DND-41 (cell line): Measurements from ENCODE around the gene HMMR.
"Not testable (repeated sequence)": the region's sequence is repeated elsewhere in the genome, so short reads cannot be mapped to it uniquely, and the experiment has no call there.

ENCODE experiments used
- ATAC-seq: fragments of 200-7000 bp; cut with Tn5 transposase; 3 replicates; pipeline ENCODE4 v1.9.1; 2021; ENCODE audit warnings: low read depth; ENCODE audit not compliant: insufficient read depth
- DNase-seq: peaks from one replicate; pipeline ENCODE4 v3.0.0-alpha.2; 2020
- H2AFZ ChIP-seq: 2 replicates; pipeline ENCODE4 v1.6.0; 2012; ENCODE audit warnings: low read depth, low read length
- H3K27ac ChIP-seq: 2 replicates; pipeline ENCODE4 v1.5.1; 2012; ENCODE audit warnings: low read length, inconsistent platforms
- H3K27me3 ChIP-seq: fragments of 200-600 bp; sonication (generic); 2 replicates; pipeline ENCODE4 v1.6.0; 2012; ENCODE audit warnings: low read length, mild to moderate bottlenecking, inconsistent platforms; ENCODE audit not compliant: insufficient read depth, poor library complexity
- H3K36me3 ChIP-seq: 2 replicates; pipeline ENCODE4 v1.5.1; 2012; ENCODE audit warnings: low read length, inconsistent platforms; ENCODE audit not compliant: insufficient read depth
- H3K4me1 ChIP-seq: 2 replicates; pipeline ENCODE4 v1.5.1; 2012; ENCODE audit warnings: mild to moderate bottlenecking, low read length; ENCODE audit not compliant: insufficient read depth
- H3K4me2 ChIP-seq: 2 replicates; pipeline ENCODE4 v1.6.0; 2012; ENCODE audit warnings: mild to moderate bottlenecking, moderate library complexity, low read length, inconsistent platforms; ENCODE audit not compliant: insufficient read depth
- H3K4me3 ChIP-seq, 2 experiments: fragments of 200-600 bp in 1 of 2; shearing (Covaris generic) in 1 of 2; 2 replicates each; pipeline ENCODE4 v1.5.1; 2012 to 2016; ENCODE audit warnings: inconsistent platforms in 2 of 2, low read length in 2 of 2, mild to moderate bottlenecking in 2 of 2, low read depth in 1 of 2, moderate library complexity in 1 of 2
- H3K79me2 ChIP-seq: 2 replicates; pipeline ENCODE4 v1.6.0; 2012; ENCODE audit warnings: low read length, inconsistent platforms; ENCODE audit not compliant: insufficient read depth
- H3K9ac ChIP-seq: 2 replicates; pipeline ENCODE4 v1.6.0; 2012; ENCODE audit warnings: low read depth, mild to moderate bottlenecking, inconsistent platforms, low read length, moderate library complexity
- H3K9me3 ChIP-seq: 2 replicates; pipeline ENCODE4 v1.5.1; 2012; ENCODE audit warnings: low read length, moderate library complexity, mild to moderate bottlenecking, inconsistent platforms; ENCODE audit not compliant: insufficient read depth, severe bottlenecking
- H4K20me1 ChIP-seq: 2 replicates; pipeline ENCODE4 v1.6.0; 2012; ENCODE audit warnings: low read length; ENCODE audit not compliant: insufficient read depth
- CTCF ChIP-seq: IDR thresholded peaks from 2 replicates; pipeline ENCODE4 v1.5.1; 2012; ENCODE audit warnings: borderline replicate concordance, low read length, moderate library complexity, mild to moderate bottlenecking; ENCODE audit not compliant: poor library complexity, severe bottlenecking; ENCODE audit errors: extremely low read depth
- EZH2 ChIP-seq: IDR thresholded peaks from 3 replicates; pipeline ENCODE4 v1.6.1; 2012; ENCODE audit warnings: borderline replicate concordance, low read depth, mild to moderate bottlenecking, moderate library complexity, low read length, inconsistent platforms; ENCODE audit not compliant: severe bottlenecking

The HMMR gene

GRCh38 chr5:163535290-163535689 is 74.9 kb downstream of the HMMR start:
- Histone ChIP-seq H2AFZ (no peak overlapping the region), H4K20me1 (no peaks in the 10 kb centered on the region), H3K4me2 (no peak overlapping the region), H3K9ac (no peak overlapping the region), H3K36me3 (no peaks in the 10 kb centered on the region), H3K27ac (no peak overlapping the region), H3K79me2 (no peaks in the 10 kb centered on the region), H3K9me3 (no peaks in the 10 kb centered on the region), H3K4me3 (no peak overlapping the region), H3K4me1 (no peaks in the 10 kb centered on the region), H3K27me3 (no peaks in the 10 kb centered on the region)
- TF ChIP-seq CTCF (no peak), EZH2 (no peak)
- ATAC-seq: no peak
- DNase-seq: no peak

GRCh38 chr5:163536442-163536841 is 76.0 kb downstream of the HMMR start:
- ATAC-seq, H4K20me1 ChIP-seq, H3K4me2 ChIP-seq, H3K36me3 ChIP-seq, H3K27ac ChIP-seq, H2AFZ ChIP-seq, H3K79me2 ChIP-seq, H3K4me1 ChIP-seq, H3K4me3 ChIP-seq, H3K27me3 ChIP-seq, H3K9me3 ChIP-seq, H3K9ac ChIP-seq, DNase-seq: not testable (repeated sequence)

- Histone ChIP-seq H2AFZ (no peak overlapping the region), H3K27me3 (no peaks in the 10 kb centered on the region), H3K27ac (no peak overlapping the region), H3K4me2 (no peak overlapping the region), H3K36me3 (no peaks in the 10 kb centered on the region), H3K4me1 (no peaks in the 10 kb centered on the region), H3K9me3 (no peaks in the 10 kb centered on the region), H3K79me2 (no peaks in the 10 kb centered on the region), H4K20me1 (no peaks in the 10 kb centered on the region), H3K9ac (no peak overlapping the region), H3K4me3 (no peak overlapping the region)
- DNase-seq (no peak), ATAC-seq (no peak)
- TF ChIP-seq CTCF: no peak
- no peak for TF ChIP-seq EZH2
These were observed 80.3 kb downstream of the HMMR start for GRCh38 chr5:163540696-163541095.
